PC-9 (cell line): ENCODE measurements around the gene SRMS. TPM values are rescaled to one million over a fixed set of nuclear protein-coding genes. Genes with fewer than 3 reads are reported as not detected.

ENCODE experiments used
- BruUV-seq: library from RNA; stranded (reverse); fragments of 400-500 nt; replicated peaks from 2 replicates; lab custom pipeline; 2021; lab: Mats Ljungman, UMichigan
- CTCF ChIA-PET: fragments of 300-600 bp; sonication (Branson Sonifier 250); formaldehyde crosslinking; loops from one replicate; lab custom pipeline; 2022; ENCODE audit warnings: antibody characterized with exemption; lab: Charles Lee
- POLR2A ChIA-PET: fragments of 300-600 bp; sonication (Branson Sonifier 250); formaldehyde crosslinking; loops from one replicate; lab custom pipeline; 2022; ENCODE audit warnings: antibody characterized with exemption; ENCODE audit not compliant: unreplicated experiment; lab: Charles Lee
- DNase-seq, 2 experiments: peaks; one replicate each; pipeline versions ENCODE4 v3.0.0 to v3.0.0-alpha.2; 2015 to 2022; ENCODE audit warnings: mixed read lengths in 1 of 2
- H2AFZ ChIP-seq: fragments of 200-600 bp; sonication (generic); 2 replicates; pipeline ENCODE4 v1.8.1; 2017; ENCODE audit warnings: antibody characterized with exemption
- H3F3A ChIP-seq: fragments of 200-600 bp; sonication (generic); 2 replicates; pipeline ENCODE4 v1.8.1; 2017; ENCODE audit warnings: antibody characterized with exemption, mild to moderate bottlenecking, low read depth; ENCODE audit not compliant: insufficient read depth
- H3K27ac ChIP-seq: fragments of 200-600 bp; sonication (generic); 2 replicates; pipeline ENCODE4 v1.6.1; 2016; ENCODE audit warnings: mixed run types
- H3K27me3 ChIP-seq: fragments of 200-600 bp; sonication (generic); 2 replicates; pipeline ENCODE4 v1.6.1; 2016; ENCODE audit warnings: low read depth, mixed run types; ENCODE audit not compliant: insufficient read depth
- H3K36me3 ChIP-seq: fragments of 200-600 bp; sonication (generic); 2 replicates; pipeline ENCODE4 v1.6.1; 2016; ENCODE audit warnings: low read depth, mixed run types
- H3K4me1 ChIP-seq: fragments of 200-600 bp; sonication (generic); replicated peaks from 2 replicates; pipeline ENCODE4 v1.6.1; 2016; ENCODE audit warnings: mixed run types; ENCODE audit not compliant: insufficient read depth
- H3K4me2 ChIP-seq: fragments of 200-600 bp; sonication (generic); 2 replicates; pipeline ENCODE4 v1.6.1; 2017; ENCODE audit warnings: mixed run types
- H3K4me3 ChIP-seq: fragments of 200-600 bp; sonication (generic); 2 replicates; pipeline ENCODE4 v1.6.1; 2016; ENCODE audit warnings: mixed run types
- H3K79me2 ChIP-seq: fragments of 200-600 bp; sonication (generic); 2 replicates; pipeline ENCODE4 v1.6.1; 2017; ENCODE audit warnings: low read depth, mixed run types
- H3K9me2 ChIP-seq: fragments of 200-600 bp; sonication (generic); 2 replicates; pipeline ENCODE4 v1.8.1; 2017; ENCODE audit warnings: mild to moderate bottlenecking; ENCODE audit not compliant: insufficient read depth
- H3K9me3 ChIP-seq: fragments of 200-600 bp; sonication (generic); 2 replicates; pipeline ENCODE4 v1.8.1; 2016; ENCODE audit warnings: low read depth; ENCODE audit not compliant: insufficient read depth
- H4K20me1 ChIP-seq: fragments of 200-600 bp; sonication (generic); 2 replicates; pipeline ENCODE4 v1.8.1; 2017; ENCODE audit not compliant: insufficient read depth
- CTCF ChIP-seq: fragments of 200-600 bp; sonication (generic); conservative IDR thresholded peaks from 2 replicates; pipeline ENCODE4 v1.6.1; 2017; ENCODE audit warnings: mixed run types, antibody characterized with exemption, mild to moderate bottlenecking, moderate library complexity
- EZH2 ChIP-seq: fragments of 200-600 bp; sonication (generic); IDR thresholded peaks from 2 replicates; pipeline ENCODE4 v1.8.0; 2017; ENCODE audit warnings: antibody characterized with exemption, low read depth
- intact Hi-C: fragments of 100-400 bp; cut with micrococcal nuclease; formaldehyde crosslinking; loops from one replicate; pipeline ENCODE4 v1.10.0; 2022; ENCODE audit not compliant: unreplicated experiment
- total RNA-seq: library from RNA; stranded (reverse); gene quantifications from 2 replicates; pipeline ENCODE4 v1.2.3, GENCODE V29; 2021

The SRMS gene
- total RNA-seq, 1 experiment from 2014 or later, result 1.2 TPM

- CTCF ChIA-PET, result no interaction called here
These were observed 2.2 kb upstream of the SRMS start for GRCh38 chr20:63549679-63550282.

DNA sequence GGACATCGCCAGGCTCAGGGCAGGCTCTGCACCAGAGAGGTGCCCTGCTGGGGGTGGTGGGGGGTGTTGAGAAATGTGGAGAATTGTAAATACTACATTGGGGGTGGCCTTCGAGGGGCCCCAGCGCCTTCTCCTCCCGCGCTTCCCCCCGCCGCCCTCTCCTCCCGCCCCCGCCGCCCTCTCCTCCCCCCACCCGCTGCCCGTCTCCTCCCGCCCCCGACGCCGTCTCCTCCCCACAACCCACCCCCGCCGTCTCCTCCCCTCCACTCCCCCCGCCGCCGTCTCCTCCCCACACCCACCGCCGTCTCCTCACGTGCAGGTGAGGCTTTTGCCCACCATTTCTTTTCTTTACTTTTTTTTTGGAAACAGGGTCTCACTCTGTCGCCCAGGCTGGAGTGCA, 1.5 kb upstream of the SRMS start:
- TF ChIP-seq CTCF (no peak), EZH2 (no peak)
- Histone ChIP-seq H3K79me2 (no peaks in the 10 kb centered on the region), H3K27me3 (no peaks in the 10 kb centered on the region), H3K4me2 (no peak overlapping the region), H3K4me3 (no peak overlapping the region), H3K36me3 (no peaks in the 10 kb centered on the region), H3K9me2 (no peaks in the 10 kb centered on the region), H2AFZ (no peak overlapping the region), H3K9me3 (no peaks in the 10 kb centered on the region), H3F3A (peaks cover 34% of the 10 kb centered on the region; the same call in 1 of the 2 replicates), H4K20me1 (no peaks in the 10 kb centered on the region), H3K27ac (no peak overlapping the region), H3K4me1 (peaks cover 55% of the 10 kb centered on the region)
- BruUV-seq, result no TSS peak
- CTCF ChIA-PET, result no interaction called here
- POLR2A ChIA-PET, result no interaction called here
- intact Hi-C loops, result no loop called here
- DNase-seq, result no peak

More at GRCh38 chr20:63549679-63550282, 2.2 kb upstream of the SRMS start:
- Histone ChIP-seq H3K36me3 (no peaks in the 10 kb centered on the region), H3K27me3 (no peaks in the 10 kb centered on the region), H3K9me3 (no peaks in the 10 kb centered on the region), H4K20me1 (no peaks in the 10 kb centered on the region), H3F3A (peaks cover 28% of the 10 kb centered on the region), H3K27ac (no peak overlapping the region), H2AFZ (no peak overlapping the region), H3K4me2 (no peak overlapping the region), H3K4me3 (no peak overlapping the region), H3K9me2 (no peaks in the 10 kb centered on the region), H3K79me2 (no peaks in the 10 kb centered on the region), H3K4me1 (peaks cover 48% of the 10 kb centered on the region)
- no peak for TF ChIP-seq EZH2
- TF ChIP-seq CTCF, result no peak
- intact Hi-C loops, result loop anchor here (5.0 kb wide), 1 partner anchor 93 kb away; no protein-coding TSS in a partner anchor
- POLR2A ChIA-PET, result interaction anchor here (0.6 kb wide), 2 partner anchors 157 to 320 kb away, joined by 3 to 4 read pairs; no protein-coding TSS in a partner anchor
- no TSS peak for BruUV-seq
- DNase-seq, result no peak

DNA sequence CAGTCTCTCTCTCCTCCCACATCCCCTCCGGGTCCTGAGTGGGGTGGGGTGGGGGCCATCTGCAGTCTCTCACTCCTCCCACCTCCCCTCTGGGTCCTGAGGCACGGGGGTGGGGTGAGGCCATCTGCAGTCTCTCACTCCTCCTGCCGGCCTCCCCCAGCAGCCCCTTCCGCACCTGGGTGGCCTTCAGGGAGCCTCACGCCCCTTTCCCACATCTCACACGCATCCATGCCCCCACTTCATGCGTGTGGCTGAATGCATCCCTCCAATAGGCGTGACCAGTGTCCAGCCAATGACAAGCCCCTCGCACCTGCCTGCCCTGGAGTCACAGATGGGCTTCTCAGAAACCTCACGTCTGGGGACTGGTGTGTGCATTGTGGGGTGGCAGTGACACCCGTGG, 993 bp upstream of the SRMS start:
- intact Hi-C loops, result no loop called here
- no peak overlapping the region for H3K4me3 ChIP-seq
- no peaks in the 10 kb centered on the region for H3K27me3 ChIP-seq
- no peaks in the 10 kb centered on the region for H4K20me1 ChIP-seq
- no peaks in the 10 kb centered on the region for H3K9me2 ChIP-seq
- no peak for DNase-seq
- peaks cover 39% of the 10 kb centered on the region; the same call in 1 of the 2 replicates for H3F3A ChIP-seq
- POLR2A ChIA-PET, result no interaction called here
- TF ChIP-seq CTCF (no peak), EZH2 (no peak)
- peak overlapping the region; percentile 7; the same call in 1 of the 2 replicates for H3K4me2 ChIP-seq
- no peak overlapping the region for H3K27ac ChIP-seq
- no peaks in the 10 kb centered on the region for H3K9me3 ChIP-seq
- H2AFZ ChIP-seq, result no peak overlapping the region
- H3K79me2 ChIP-seq, result no peaks in the 10 kb centered on the region
- H3K36me3 ChIP-seq, result no peaks in the 10 kb centered on the region
- CTCF ChIA-PET, result no interaction called here
- peaks cover 60% of the 10 kb centered on the region for H3K4me1 ChIP-seq
- no TSS peak for BruUV-seq
